Measurements from ENCODE around the gene CD151. TPM values are rescaled to one million over a fixed set of nuclear protein-coding genes. Genes with fewer than 3 reads are reported as not detected.
A peak's percentile ranks its signal among the peaks of the same experiment; 100 is the strongest.

CD151 gene
- polyA plus RNA-seq, 1 experiment, result 559 TPM

GRCh38 chr11:843086-843734 lies 10.5 kb downstream of the CD151 start:
- Histone ChIP-seq H3K27ac (ENCODE audit: low read depth, low read length) (peak overlapping the region; percentile 97), H3K4me3 (ENCODE audit: low read depth, low read length) (peak overlapping the region; percentile 71), H3K27me3 (ENCODE audit: control insufficient read depth, insufficient read depth, low read length) (no peaks in the 10 kb centered on the region), H3K9me3 (ENCODE audit: control insufficient read depth, insufficient read depth, low read length) (no peaks in the 10 kb centered on the region; the same call in 1 of the 2 replicates)
- CTCF ChIA-PET, result no interaction called here
- POLR2A ChIA-PET, result interaction anchor here (0.8 to 3.1 kb wide), 9 partner anchors 10 to 798 kb away, joined by 3 to 66 read pairs (median 6); partner anchors contain the start of genes CD151, PNPLA2 and RPLP2
- DNase-seq (ENCODE audit: low read depth, low spot score), result no peak
- peak; percentile 4; the same call in 1 of the 2 replicates for TF ChIP-seq CTCF (IDR thresholded peaks at IDR 0.05; ENCODE audit: low read depth, low read length)

- POLR2A ChIA-PET, result interaction anchor here (1.3 to 3.1 kb wide), 6 partner anchors 11 to 35 kb away, joined by 3 to 66 read pairs (median 14); partner anchors contain the start of genes CD151, PNPLA2 and RPLP2
- no peaks in the 10 kb centered on the region for H3K27me3 ChIP-seq (ENCODE audit: control insufficient read depth, insufficient read depth, low read length)
- no peak for TF ChIP-seq CTCF (IDR thresholded peaks at IDR 0.05; ENCODE audit: low read depth, low read length)
- peak; percentile 79 for DNase-seq (ENCODE audit: low read depth, low spot score)
- no peaks in the 10 kb centered on the region; the same call in 1 of the 2 replicates for H3K9me3 ChIP-seq (ENCODE audit: control insufficient read depth, insufficient read depth, low read length)
- peak overlapping the region; percentile 97 for H3K27ac ChIP-seq (ENCODE audit: low read depth, low read length)
- peak overlapping the region; percentile 71 for H3K4me3 ChIP-seq (ENCODE audit: low read depth, low read length)
- CTCF ChIA-PET, result no interaction called here
Measured at GRCh38 chr11:843818-844692, 11.3 kb downstream of the CD151 start.

GRCh38 chr11:844693-845644 lies 12.2 kb downstream of the CD151 start:
- ChIA-PET POLR2A (interaction anchor here (1.2 to 3.1 kb wide), 6 partner anchors 12 to 36 kb away, joined by 3 to 66 read pairs (median 14); partner anchors contain the start of genes CD151, PNPLA2 and RPLP2), CTCF (no interaction called here)
- TF ChIP-seq CTCF (IDR thresholded peaks at IDR 0.05; ENCODE audit: low read depth, low read length), result no peak
- DNase-seq (ENCODE audit: low read depth, low spot score), result peak; percentile 71
- peak overlapping the region; percentile 71 for H3K4me3 ChIP-seq (ENCODE audit: low read depth, low read length)
- H3K27me3 ChIP-seq (ENCODE audit: control insufficient read depth, insufficient read depth, low read length), result no peaks in the 10 kb centered on the region
- H3K27ac ChIP-seq (ENCODE audit: low read depth, low read length), result peak overlapping the region; percentile 97
- no peaks in the 10 kb centered on the region; the same call in 1 of the 2 replicates for H3K9me3 ChIP-seq (ENCODE audit: control insufficient read depth, insufficient read depth, low read length)

GRCh38 chr11:845872-846495 lies 13.2 kb downstream of the CD151 start:
- ChIA-PET POLR2A (interaction anchor here (0.8 to 1.6 kb wide), 4 partner anchors 14 to 27 kb away, joined by 4 to 6 read pairs (median 4); partner anchors contain the start of gene PNPLA2), CTCF (no interaction called here)
- Histone ChIP-seq H3K9me3 (ENCODE audit: control insufficient read depth, insufficient read depth, low read length) (no peaks in the 10 kb centered on the region; the same call in 1 of the 2 replicates), H3K27ac (ENCODE audit: low read depth, low read length) (peak overlapping the region; percentile 97), H3K27me3 (ENCODE audit: control insufficient read depth, insufficient read depth, low read length) (no peaks in the 10 kb centered on the region), H3K4me3 (ENCODE audit: low read depth, low read length) (peak overlapping the region; percentile 27; the same call in 1 of the 2 replicates)
- TF ChIP-seq CTCF (IDR thresholded peaks at IDR 0.05; ENCODE audit: low read depth, low read length), result no peak
- no peak for DNase-seq (ENCODE audit: low read depth, low spot score)

All from AG04450 (cell line).